ENCODE measurements around the gene KLRG1. TPM values are rescaled to one million over a fixed set of nuclear protein-coding genes. Genes with fewer than 3 reads are reported as not detected.
A peak's percentile ranks its signal among the peaks of the same experiment; 100 is the strongest.

KLRG1 gene
- total RNA-seq, 1 experiment from 2014 or later: 5.8 TPM

DNA sequence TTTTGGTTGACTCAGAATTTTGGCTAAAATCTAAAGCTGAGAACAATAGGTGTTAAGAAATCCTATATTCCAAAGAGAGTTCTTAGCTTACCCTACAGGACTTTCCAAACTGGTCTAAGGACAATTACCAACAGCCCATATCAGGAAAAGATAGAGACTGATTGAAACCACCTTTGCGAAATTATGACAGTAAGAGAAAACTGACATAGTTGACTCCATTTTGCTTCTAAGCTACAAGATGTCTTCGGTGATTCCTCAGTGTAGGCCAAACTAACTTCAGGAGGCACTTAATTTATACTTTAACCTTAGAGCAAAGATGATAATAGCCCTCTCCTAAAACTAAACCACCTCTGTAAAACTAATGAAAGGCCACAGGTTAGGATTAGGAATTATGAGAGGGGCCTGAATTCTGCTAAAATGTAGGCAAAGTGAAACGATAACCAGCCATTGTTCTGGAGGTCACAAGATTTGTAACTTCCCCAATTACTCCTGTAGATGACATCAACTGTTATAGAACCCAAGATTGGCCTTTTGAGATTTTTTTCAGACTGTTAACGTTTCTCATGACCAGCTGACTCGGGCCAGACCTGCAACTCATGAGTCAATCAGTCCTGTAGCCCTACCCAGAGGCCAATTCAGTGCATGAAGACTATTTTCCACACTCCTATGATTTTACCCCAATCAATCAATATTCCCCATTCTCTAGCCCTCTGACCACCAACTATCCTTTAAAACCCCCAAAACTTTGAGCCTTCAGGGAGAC lies 43.0 kb downstream of the KLRG1 start:
- peak; percentile 77 for DNase-seq (ENCODE audit: low read depth, low spot score)
- in situ Hi-C loops (cut with HindIII; ENCODE audit: low pct_unique_long_range_greater_than_20kb, low sequenced_read_pairs): no loop called here

DNA sequence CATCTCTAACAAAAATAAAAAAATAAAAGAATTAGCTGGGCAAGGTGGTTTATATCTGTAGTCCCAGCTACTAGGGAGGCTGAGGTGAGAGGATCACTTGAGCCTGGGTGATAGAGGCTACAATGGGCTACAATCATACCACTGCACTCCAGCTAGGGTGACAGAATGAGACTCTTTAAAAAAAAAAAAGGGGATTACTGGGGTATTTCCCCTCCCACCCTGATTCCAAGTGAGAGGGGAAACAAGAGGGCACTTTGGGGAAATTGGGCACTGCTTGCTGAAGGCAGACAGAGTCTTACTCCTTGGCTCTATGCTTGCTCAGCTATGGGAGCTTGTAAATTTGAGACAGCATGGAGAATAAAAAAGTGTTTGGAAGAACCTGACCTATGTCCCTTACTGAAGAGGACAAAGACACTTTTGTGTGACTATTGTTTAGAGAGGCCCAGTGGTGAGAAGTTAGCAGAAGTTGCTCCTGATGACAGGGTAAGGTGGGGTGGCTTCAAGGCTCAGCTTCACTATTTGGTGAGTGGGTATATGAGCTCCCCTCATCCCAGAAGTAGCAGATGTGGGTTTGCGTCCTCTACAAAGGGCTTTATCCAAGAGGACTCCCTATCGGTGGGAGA lies 44.0 kb downstream of the KLRG1 start:
- in situ Hi-C loops (cut with HindIII; ENCODE audit: low pct_unique_long_range_greater_than_20kb, low sequenced_read_pairs): no loop called here

DNA sequence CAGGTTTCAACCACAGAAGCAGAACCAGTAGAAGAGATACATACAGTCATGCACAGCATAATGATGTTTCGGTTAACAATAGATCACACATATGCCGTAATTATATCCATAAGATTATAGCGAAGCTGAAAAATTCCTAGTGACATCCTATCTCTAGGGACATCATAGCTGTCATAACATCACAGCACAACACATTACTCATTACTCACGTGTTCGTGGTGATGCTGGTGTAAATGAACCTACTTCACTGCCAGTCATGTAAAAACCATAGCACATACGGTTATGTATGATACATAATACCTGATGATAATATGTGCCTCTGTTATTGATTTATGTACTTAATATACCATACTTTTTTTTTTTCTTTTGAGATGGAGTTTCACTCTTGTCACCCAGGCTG lies 44.7 kb downstream of the KLRG1 start:
- DNase-seq (ENCODE audit: low read depth, low spot score): no peak
- in situ Hi-C loops (cut with HindIII; ENCODE audit: low pct_unique_long_range_greater_than_20kb, low sequenced_read_pairs): no loop called here

More for the DNA sequence above, 44.0 kb downstream of the KLRG1 start:
- DNase-seq (ENCODE audit: low read depth, low spot score): no peak

DNA sequence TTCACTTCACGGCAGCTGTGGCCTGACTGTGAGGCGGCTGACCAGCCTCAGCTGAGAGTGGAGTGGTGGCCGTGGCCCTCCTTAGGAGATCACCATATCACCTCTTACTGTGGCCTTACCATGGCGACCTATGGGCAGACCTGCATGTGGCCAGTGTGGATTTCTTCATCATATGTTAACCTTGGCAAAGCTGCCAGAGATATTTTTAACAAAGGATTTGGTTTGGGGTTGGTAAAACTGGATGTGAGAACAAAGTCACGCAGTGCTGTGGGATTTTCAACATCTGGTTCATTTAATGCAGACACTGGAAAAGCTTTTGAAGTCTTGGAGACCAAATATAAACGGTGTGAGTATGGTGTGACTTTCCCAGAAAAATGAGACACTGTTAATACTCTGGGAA lies 46.9 kb downstream of the KLRG1 start:
- no peak for DNase-seq (ENCODE audit: low read depth, low spot score)
- in situ Hi-C loops (cut with HindIII; ENCODE audit: low pct_unique_long_range_greater_than_20kb, low sequenced_read_pairs): no loop called here

DNA sequence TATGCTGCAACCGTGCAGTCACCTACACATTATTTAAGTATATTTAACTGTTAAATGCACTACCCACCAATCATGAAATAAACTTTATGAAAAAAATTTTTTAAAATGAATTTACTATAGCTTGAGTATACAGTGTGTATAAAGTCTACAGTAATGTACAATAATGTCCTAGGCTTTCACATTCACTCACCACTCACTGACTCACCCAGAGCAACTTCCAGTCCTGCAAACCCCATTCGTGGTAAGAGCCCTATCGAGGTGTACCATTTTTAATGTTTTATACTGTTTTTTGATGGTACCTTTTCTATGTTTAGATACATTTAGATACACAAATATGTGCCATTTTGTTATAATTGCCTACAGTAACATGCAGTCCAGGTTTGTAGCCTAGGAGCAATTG lies 48.1 kb downstream of the KLRG1 start:
- in situ Hi-C loops (cut with HindIII; ENCODE audit: low pct_unique_long_range_greater_than_20kb, low sequenced_read_pairs): no loop called here
- no peak for DNase-seq (ENCODE audit: low read depth, low spot score)

DNA sequence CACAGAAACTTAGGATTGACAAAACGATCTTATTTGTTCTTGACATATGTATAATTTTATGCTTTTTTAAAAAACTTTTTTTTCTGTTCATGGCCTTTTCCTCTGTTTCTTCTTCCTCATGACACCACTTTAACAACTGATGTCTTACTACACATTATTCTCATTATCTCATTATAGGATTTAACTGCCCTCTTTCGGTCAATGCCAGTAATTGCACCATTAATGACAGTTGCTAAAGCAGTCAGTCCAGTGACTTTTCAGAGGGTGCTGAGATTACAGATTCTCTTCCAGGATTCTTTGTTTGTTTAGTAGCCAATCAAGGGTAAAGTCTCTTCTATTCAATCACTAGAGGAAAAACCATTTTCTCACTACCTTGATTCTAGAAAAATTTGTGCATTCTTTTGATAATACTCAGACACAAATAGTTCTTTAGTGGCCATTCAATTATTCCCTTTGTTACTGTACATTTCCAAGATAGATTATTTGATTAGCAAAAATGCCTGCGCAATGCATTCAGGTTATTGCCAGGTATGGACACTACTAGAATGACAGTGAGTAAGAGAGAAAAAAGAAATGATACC lies 50.1 kb downstream of the KLRG1 start:
- DNase-seq (ENCODE audit: low read depth, low spot score): peak; percentile 85
- in situ Hi-C loops (cut with HindIII; ENCODE audit: low pct_unique_long_range_greater_than_20kb, low sequenced_read_pairs): no loop called here

DNA sequence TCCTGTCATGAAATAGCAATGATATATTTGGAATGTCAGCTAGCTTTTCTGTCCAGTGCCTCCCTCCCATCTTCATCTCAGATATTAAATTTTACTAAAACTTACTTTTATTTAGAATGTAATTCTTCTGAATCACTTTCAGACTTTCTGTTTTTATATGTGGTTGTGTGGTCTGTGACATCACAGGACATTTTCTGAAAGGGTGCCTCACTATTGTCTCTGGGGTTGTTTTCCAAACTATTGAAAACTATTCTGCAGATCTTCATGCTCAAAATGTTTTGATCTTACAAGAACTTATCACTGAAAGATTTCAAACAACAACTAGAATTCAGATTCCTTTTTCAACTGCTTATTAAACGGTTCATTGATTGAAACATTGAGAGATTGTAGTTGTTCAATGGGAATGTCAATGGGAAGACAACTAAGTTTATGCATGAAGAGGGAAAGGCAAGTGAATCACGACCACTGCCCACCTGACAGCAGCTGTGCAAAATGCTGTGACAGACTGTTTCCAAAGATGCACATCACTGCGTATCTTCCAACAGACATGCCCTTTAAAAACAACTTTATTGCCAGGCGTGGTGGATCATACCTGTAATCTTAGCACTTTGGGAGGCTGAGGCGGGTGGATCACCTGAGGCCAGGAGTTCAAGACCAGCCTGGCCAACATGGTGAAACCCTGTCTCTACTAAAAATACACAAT lies 51.3 kb downstream of the KLRG1 start:
- DNase-seq (ENCODE audit: low read depth, low spot score): no peak
- in situ Hi-C loops (cut with HindIII; ENCODE audit: low pct_unique_long_range_greater_than_20kb, low sequenced_read_pairs): no loop called here

DNA sequence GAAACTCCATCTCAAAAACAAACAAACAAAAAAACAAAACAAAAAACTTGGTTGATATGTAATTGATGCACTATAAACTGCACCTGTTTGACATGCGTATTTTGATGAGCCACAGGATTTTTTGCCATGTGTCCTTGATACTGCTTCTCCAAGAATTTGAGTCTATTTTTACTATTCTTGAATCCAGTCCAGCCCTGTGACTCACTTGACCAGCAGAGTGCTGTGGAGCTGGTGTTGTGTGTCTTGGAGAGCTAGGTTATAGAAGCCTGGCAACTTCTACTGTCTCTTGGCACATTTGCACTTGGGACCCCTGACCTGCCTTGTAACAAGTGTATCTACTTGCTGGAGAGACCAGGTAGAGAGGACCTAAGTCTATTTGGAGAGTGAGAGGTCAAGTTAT lies 52.0 kb downstream of the KLRG1 start:
- in situ Hi-C loops (cut with HindIII; ENCODE audit: low pct_unique_long_range_greater_than_20kb, low sequenced_read_pairs): no loop called here
- no peak for DNase-seq (ENCODE audit: low read depth, low spot score)

DNA sequence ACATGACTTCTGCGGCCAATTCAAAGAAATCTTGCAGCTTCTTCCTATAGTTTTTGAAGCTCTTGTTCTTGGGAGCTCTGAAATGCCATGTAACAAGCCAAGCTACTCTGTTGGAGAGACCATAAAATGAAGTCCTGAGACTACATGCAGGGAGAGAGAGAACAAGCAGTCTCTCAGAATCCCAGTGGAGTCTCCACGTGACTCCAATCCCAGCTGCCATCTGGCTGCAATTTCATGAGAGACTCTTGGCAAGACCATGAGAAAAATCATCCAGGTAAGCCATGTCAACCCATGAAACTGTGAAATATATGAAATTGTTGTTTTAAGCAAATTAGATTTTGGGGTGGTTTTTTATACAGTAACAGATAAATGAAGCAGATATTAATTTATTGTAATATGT lies 54.4 kb downstream of the KLRG1 start:
- in situ Hi-C loops (cut with HindIII; ENCODE audit: low pct_unique_long_range_greater_than_20kb, low sequenced_read_pairs): no loop called here
- no peak for DNase-seq (ENCODE audit: low read depth, low spot score)

DNA sequence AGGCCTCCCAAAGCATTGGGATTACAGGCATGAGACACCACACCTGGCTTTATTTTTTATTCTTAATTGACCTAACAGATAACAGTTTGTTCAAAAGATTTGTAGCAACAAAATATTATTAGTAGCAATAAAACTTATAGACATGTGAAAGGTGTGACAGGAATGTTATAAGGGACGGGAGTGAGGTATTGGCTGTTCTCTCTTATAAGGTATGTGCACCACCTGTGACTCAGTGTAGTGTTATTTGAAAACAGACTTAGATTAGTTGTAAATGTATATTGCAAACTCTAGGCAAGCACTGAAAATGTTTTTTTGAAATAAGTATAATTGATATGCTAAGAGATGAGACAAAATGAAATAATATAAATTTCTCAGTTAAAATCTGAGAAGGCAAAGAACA lies 57.8 kb downstream of the KLRG1 start:
- no peak for DNase-seq (ENCODE audit: low read depth, low spot score)
- in situ Hi-C loops (cut with HindIII; ENCODE audit: low pct_unique_long_range_greater_than_20kb, low sequenced_read_pairs): no loop called here

DNA sequence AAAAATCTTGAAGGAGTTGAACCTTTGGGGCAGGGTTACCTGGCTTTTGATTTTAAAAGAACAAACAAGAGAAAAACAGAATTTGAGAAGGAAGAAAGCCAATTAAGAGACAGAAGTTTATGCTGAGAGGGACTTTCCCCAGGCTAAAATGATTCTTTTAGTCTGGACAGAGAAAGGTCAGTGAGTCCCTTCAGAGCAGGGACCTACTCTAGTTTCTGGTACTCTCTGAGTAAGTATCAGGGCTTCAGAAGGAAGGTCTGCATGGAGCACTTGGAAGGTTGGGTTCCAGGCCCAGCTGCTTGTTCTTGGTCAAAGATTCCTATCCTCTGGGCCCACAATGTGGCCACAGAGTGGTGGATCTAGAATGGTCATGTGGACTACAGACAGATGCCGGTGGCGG lies 59.6 kb downstream of the KLRG1 start:
- no peak for DNase-seq (ENCODE audit: low read depth, low spot score)
- in situ Hi-C loops (cut with HindIII; ENCODE audit: low pct_unique_long_range_greater_than_20kb, low sequenced_read_pairs): no loop called here

DNA sequence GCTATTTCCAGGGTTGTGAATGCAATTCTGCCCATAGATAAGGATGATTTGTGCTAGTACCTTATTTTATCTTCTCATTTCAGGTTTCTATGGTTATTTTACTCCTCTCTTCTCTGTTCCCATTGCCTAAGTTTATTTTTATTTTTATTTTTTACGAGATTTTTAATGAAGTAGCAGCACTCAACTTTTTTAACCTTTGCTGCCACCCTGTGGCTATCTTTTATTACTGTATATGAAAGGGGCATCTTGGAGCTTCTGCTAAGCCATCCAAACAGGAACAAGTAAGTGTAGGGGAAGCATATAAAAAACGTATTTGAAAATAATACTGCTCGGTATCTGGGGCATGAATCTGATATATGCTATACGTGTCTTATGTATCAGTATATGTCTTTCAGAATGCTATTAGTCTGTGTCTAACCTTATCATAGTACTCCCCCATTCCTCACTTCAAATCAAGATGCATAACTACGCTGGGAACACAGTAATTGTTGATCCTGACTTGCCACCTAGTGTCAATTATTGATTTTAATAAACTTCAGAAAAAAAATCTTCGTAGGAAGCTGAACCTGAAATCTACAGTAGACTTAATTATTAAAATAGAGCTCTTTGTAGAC lies 60.3 kb downstream of the KLRG1 start:
- in situ Hi-C loops (cut with HindIII; ENCODE audit: low pct_unique_long_range_greater_than_20kb, low sequenced_read_pairs): no loop called here
- peak; percentile 68 for DNase-seq (ENCODE audit: low read depth, low spot score)

DNA sequence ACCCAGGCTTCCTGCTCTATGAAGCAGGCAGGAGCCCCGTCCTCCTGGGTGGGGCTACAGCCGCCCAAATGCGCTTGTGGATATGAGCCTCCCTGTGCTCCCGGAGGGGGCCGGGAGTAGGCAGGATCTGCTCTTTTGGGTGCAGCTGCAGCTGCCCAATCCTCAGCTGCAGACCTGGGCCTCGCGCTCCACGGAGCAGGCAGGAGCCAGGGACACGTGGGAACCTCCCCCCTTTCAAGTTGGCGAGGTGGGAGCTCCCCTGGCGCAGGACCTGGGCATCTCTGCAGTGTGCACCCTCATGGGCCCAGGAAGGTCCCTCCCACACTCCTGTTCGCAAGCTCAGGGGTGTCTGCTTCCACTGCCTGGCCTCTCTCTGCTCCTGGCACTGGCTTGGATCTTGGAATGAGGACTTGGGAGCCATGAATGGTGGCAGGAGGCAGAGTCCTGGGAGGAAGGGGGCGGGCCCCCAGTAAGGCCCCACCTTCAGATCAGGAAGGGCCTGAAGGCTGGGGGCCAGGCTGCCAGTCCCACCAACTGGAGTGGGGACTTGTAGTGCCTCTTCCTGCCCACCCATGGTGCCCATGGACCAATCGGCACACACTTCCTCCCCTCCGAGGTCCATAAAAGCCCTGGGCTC lies 61.3 kb downstream of the KLRG1 start:
- no peak for DNase-seq (ENCODE audit: low read depth, low spot score)
- in situ Hi-C loops (cut with HindIII; ENCODE audit: low pct_unique_long_range_greater_than_20kb, low sequenced_read_pairs): no loop called here

DNA sequence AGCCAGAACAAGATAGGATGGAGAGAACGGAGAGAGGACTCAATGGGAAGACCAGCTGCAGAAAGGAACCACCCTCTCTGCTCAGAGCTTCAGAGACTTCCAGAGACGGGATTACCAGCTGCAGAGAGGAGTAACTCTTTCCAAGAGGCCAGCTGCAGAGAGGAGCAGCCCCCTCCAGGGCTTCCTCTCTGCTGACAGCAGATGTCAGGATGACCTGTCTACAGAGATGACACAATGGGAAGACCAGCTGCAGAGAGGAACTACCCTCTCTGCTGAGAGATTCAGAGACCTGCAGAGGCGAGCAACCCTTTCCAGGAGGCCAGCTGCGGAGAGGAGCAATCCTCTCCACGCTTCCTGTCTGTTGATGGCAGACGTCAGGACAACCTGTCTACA lies 61.8 kb downstream of the KLRG1 start:
- no peak for DNase-seq (ENCODE audit: low read depth, low spot score)
- in situ Hi-C loops (cut with HindIII; ENCODE audit: low pct_unique_long_range_greater_than_20kb, low sequenced_read_pairs): no loop called here

DNA sequence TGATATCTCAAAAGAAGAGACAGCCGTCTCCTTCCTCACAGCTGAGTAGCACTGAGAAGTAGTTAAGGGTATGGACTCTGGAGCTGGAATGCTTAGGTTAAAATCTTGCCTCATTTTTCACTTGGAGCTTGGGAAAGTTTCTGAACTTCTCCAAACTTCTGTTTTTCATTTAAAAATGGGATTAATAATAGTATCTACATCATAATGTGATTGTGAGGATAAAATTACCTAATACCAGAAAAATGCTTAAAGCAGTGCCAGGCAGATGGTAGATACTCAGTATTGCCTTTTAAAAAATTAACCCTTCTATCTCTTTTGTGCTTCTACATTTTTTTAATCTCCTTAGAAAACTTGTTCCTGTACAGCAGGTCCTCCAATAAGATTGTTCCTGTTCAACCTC lies 63.3 kb downstream of the KLRG1 start:
- no peak for DNase-seq (ENCODE audit: low read depth, low spot score)
- in situ Hi-C loops (cut with HindIII; ENCODE audit: low pct_unique_long_range_greater_than_20kb, low sequenced_read_pairs): no loop called here
